Karpas-422 (cell line): Measurements from ENCODE around the gene SLC25A21. TPM values are rescaled to one million over a fixed set of nuclear protein-coding genes. Genes with fewer than 3 reads are reported as not detected.
"Not testable (repeated sequence)": the region's sequence is repeated elsewhere in the genome, so short reads cannot be mapped to it uniquely, and the experiment has no call there.

ENCODE experiments used
- DNase-seq: peaks from one replicate; pipeline ENCODE4 v3.0.0-alpha.2; 2015
- H2AFZ ChIP-seq: fragments of 200-600 bp; sonication (generic); 2 replicates; pipeline ENCODE4 v1.6.1; 2014; ENCODE audit warnings: antibody characterized with exemption, low read length, mixed read lengths
- H3K27ac ChIP-seq: fragments of 200-600 bp; sonication (generic); 2 replicates; pipeline ENCODE4 v1.5.1; 2014; ENCODE audit warnings: mild to moderate bottlenecking, low read length, moderate library complexity
- H3K27me3 ChIP-seq: fragments of 200-600 bp; sonication (generic); 2 replicates; pipeline ENCODE4 v1.6.1; 2014; ENCODE audit warnings: low read length, mixed read lengths
- H3K36me3 ChIP-seq: fragments of 200-600 bp; sonication (generic); 2 replicates; pipeline ENCODE4 v1.6.1; 2014; ENCODE audit warnings: low read length, mixed read lengths; ENCODE audit not compliant: insufficient read depth
- H3K4me1 ChIP-seq: fragments of 200-600 bp; sonication (generic); 2 replicates; pipeline ENCODE4 v1.6.1; 2014; ENCODE audit warnings: mild to moderate bottlenecking, low read length, mixed read lengths
- H3K4me2 ChIP-seq: fragments of 200-600 bp; sonication (generic); 2 replicates; pipeline ENCODE4 v1.6.1; 2014; ENCODE audit warnings: low read length, low read depth, mild to moderate bottlenecking; ENCODE audit not compliant: poor library complexity, severe bottlenecking
- H3K4me3 ChIP-seq: fragments of 200-600 bp; sonication (generic); 2 replicates; pipeline ENCODE4 v1.5.1; 2014; ENCODE audit warnings: mild to moderate bottlenecking, antibody characterized with exemption, low read length, mixed read lengths
- H3K79me2 ChIP-seq: fragments of 200-600 bp; sonication (generic); 2 replicates; pipeline ENCODE4 v1.6.1; 2014; ENCODE audit warnings: mild to moderate bottlenecking, low read length, mixed read lengths
- H3K9ac ChIP-seq: fragments of 200-600 bp; sonication (generic); 2 replicates; pipeline ENCODE4 v1.6.0; 2014; ENCODE audit warnings: low read length
- H3K9me2 ChIP-seq: fragments of 200-600 bp; sonication (generic), shearing (Covaris generic); replicated peaks from 2 replicates; pipeline ENCODE4 v1.6.0; 2014; ENCODE audit warnings: mild to moderate bottlenecking, low read length, moderate library complexity; ENCODE audit not compliant: insufficient read depth
- H3K9me3 ChIP-seq: fragments of 300-700, 200-600 bp; sonication (generic); 2 replicates; pipeline ENCODE4 v1.6.1; 2014; ENCODE audit warnings: low read length, mixed read lengths
- H4K20me1 ChIP-seq: fragments of 200-600 bp; sonication (generic); 2 replicates; pipeline ENCODE4 v1.6.1; 2014; ENCODE audit warnings: mild to moderate bottlenecking, antibody characterized with exemption, low read length, low read depth; ENCODE audit not compliant: insufficient read depth
- total RNA-seq: library from RNA; depleted of rRNA; stranded (reverse); fragments of >200 nt; shearing (Covaris generic); gene quantifications from 2 replicates; pipeline ENCODE4 v1.2.3, GENCODE V29; 2014; ENCODE audit warnings: low replicate concordance

SLC25A21 gene
- total RNA-seq, 1 experiment from 2014 or later = 1.5 TPM

DNA sequence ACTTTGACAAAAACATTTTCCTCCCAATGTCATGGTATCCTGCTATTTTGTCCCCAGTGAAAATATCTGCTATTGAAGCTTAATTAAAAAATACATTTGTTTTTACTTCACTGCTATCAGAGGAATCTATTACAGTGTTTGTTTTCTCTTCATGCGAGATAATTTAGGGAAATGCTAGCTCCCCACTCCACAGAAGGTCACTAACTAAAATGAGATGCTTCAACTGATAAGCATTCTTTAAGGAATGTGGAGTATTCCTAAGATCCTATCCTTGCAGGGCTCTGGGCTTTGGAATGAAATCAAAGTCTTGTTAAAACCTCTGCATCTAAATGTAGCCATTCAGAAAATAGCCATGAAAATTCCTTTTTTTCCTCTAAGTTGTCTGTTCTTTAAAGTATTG, 471.3 kb downstream of the SLC25A21 start:
- Histone ChIP-seq H3K27ac (peak overlapping the region; percentile 94), H3K79me2 (no peaks in the 10 kb centered on the region), H3K9me2 (no peaks in the 10 kb centered on the region), H3K9ac (peak overlapping the region; percentile 52), H4K20me1 (no peaks in the 10 kb centered on the region), H3K9me3 (no peaks in the 10 kb centered on the region), H3K36me3 (no peaks in the 10 kb centered on the region; the same call in 1 of the 2 replicates), H3K27me3 (no peaks in the 10 kb centered on the region), H2AFZ (no peak overlapping the region), H3K4me2 (peak overlapping the region; percentile 80), H3K4me1 (peaks cover 41% of the 10 kb centered on the region), H3K4me3 (peak overlapping the region; percentile 53)
- DNase-seq = no peak

- H4K20me1 ChIP-seq = no peaks in the 10 kb centered on the region
- H3K27ac ChIP-seq = peak overlapping the region; percentile 94
- no peaks in the 10 kb centered on the region for H3K9me3 ChIP-seq
- no peaks in the 10 kb centered on the region for H3K9me2 ChIP-seq
- H3K79me2 ChIP-seq = no peaks in the 10 kb centered on the region
- DNase-seq = peak; percentile 91
- no peaks in the 10 kb centered on the region; the same call in 1 of the 2 replicates for H3K36me3 ChIP-seq
- no peaks in the 10 kb centered on the region for H3K27me3 ChIP-seq
- 0 out of 2 replicates have a peak overlapping the region, but pooled peaks have one; percentile 16 for H2AFZ ChIP-seq
- H3K4me1 ChIP-seq = peaks cover 41% of the 10 kb centered on the region
- peak overlapping the region; percentile 20; the same call in 1 of the 2 replicates for H3K4me3 ChIP-seq
- peak overlapping the region; percentile 80 for H3K4me2 ChIP-seq
- peak overlapping the region; percentile 36 for H3K9ac ChIP-seq
These were observed 471.8 kb downstream of the SLC25A21 start for GRCh38 chr14:36700651-36701050.

DNA sequence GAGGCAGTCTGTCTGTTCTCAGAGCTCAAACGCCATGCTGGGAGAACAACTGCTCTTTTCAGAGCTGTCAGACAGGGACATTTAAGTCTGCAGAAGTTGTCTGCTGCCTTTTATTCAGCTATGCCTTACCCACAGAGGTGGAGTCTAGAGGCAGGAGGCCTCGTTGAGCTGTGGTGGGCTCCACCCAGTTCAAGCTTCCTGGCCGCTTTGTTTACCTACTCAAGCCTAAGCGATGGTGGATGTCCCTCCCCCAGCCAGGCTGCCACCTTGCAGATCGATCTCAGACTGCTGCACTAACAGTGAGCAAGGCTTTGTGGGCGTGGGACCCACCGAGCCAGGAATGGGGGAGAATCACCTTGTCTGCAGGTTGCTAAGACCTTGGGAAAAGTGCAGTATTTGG, 473.0 kb downstream of the SLC25A21 start:
- Histone ChIP-seq H3K4me1 (peaks cover 41% of the 10 kb centered on the region), H3K4me3 (peak overlapping the region; percentile 20; the same call in 1 of the 2 replicates), H2AFZ (peak overlapping the region; percentile 11; the same call in 1 of the 2 replicates), H3K4me2 (peak overlapping the region; percentile 80)
- not testable (repeated sequence) for H3K9ac ChIP-seq, H3K27ac ChIP-seq, H3K27me3 ChIP-seq, H3K36me3 ChIP-seq, H3K9me2 ChIP-seq, H3K79me2 ChIP-seq, H4K20me1 ChIP-seq, H3K9me3 ChIP-seq
- DNase-seq = peak; percentile 61

- Histone ChIP-seq H3K4me2 (no peak overlapping the region), H3K4me3 (no peak overlapping the region), H3K9me2 (0 out of 2 replicates have a peak, but pooled peaks cover 6% of the 10 kb centered on the region), H3K36me3 (no peaks in the 10 kb centered on the region), H3K27ac (no peak overlapping the region), H3K4me1 (peaks cover 19% of the 10 kb centered on the region), H2AFZ (peak overlapping the region; percentile 60; the same call in 1 of the 2 replicates), H3K9ac (no peak overlapping the region), H3K27me3 (no peaks in the 10 kb centered on the region), H4K20me1 (no peaks in the 10 kb centered on the region), H3K79me2 (no peaks in the 10 kb centered on the region), H3K9me3 (no peaks in the 10 kb centered on the region)
- no peak for DNase-seq
These were observed 481.9 kb downstream of the SLC25A21 start for GRCh38 chr14:36690311-36691040.

DNA sequence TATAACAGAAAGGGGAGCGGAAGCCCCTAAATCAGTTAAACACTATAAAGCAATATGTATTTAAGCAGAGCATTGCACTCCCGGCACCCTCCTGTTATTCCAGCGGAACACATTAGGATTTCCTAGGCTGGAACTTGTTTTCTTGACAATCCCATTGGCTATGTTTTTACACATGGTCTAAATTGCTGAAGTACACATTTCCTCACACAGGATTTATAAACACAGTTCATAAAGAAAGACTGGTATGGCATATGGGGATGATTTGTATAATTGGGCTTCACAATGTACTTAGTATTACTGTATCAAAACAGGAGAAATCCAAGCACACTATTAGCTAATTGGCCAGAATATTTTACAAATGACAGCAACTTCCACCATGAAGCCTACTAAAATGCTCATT, 487.5 kb downstream of the SLC25A21 start:
- Histone ChIP-seq H3K4me2 (no peak overlapping the region), H3K9me3 (no peaks in the 10 kb centered on the region), H3K9me2 (no peaks in the 10 kb centered on the region), H3K27me3 (no peaks in the 10 kb centered on the region), H3K36me3 (no peaks in the 10 kb centered on the region), H3K9ac (no peak overlapping the region), H3K27ac (no peak overlapping the region), H2AFZ (0 out of 2 replicates have a peak overlapping the region, but pooled peaks have one; percentile 1), H4K20me1 (no peaks in the 10 kb centered on the region), H3K79me2 (no peaks in the 10 kb centered on the region), H3K4me1 (peaks cover 57% of the 10 kb centered on the region), H3K4me3 (no peak overlapping the region)
- no peak for DNase-seq

DNA sequence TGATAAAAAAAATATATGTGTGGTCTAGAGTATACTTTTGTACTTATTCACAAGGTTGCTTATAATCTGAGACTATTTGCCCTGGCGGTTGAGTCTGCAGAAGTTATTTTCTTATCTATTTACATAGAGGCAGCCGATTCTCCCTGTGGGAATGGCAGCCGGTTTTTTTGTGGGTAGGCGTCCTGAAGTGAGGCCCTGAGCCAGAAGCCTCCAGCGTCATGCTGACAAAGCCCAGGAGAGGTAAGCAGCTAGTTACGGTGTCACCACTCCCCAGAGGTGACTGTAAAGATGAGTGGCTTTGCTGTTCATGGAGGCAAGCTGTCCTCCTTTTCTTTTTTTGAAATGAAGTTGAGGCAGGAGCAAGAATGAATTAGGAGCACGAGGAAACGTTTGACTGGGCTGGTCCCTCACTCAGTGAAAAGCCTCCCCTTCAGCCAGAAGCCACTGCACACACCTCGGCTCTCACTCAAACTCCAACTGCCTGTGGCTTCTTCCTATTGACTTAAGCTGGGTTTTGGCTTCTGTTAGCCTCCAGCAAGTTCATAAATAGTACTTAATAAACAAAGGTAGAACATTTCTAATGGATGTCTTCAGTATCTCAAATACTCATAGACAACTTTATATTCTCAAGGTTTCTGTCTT, 489.2 kb downstream of the SLC25A21 start:
- peak overlapping the region; percentile 7; the same call in 1 of the 2 replicates for H3K27ac ChIP-seq
- DNase-seq = peak; percentile 50
- 0 out of 2 replicates have a peak overlapping the region, but pooled peaks have one; percentile 1 for H3K4me3 ChIP-seq
- no peaks in the 10 kb centered on the region for H4K20me1 ChIP-seq
- H3K4me1 ChIP-seq = peaks cover 66% of the 10 kb centered on the region
- H3K4me2 ChIP-seq = peak overlapping the region; percentile 43
- no peaks in the 10 kb centered on the region for H3K9me2 ChIP-seq
- peak overlapping the region; percentile 72 for H2AFZ ChIP-seq
- H3K27me3 ChIP-seq = no peaks in the 10 kb centered on the region
- H3K9me3 ChIP-seq = no peaks in the 10 kb centered on the region
- H3K36me3 ChIP-seq = no peaks in the 10 kb centered on the region
- no peaks in the 10 kb centered on the region for H3K79me2 ChIP-seq
- peak overlapping the region; percentile 16 for H3K9ac ChIP-seq

DNA sequence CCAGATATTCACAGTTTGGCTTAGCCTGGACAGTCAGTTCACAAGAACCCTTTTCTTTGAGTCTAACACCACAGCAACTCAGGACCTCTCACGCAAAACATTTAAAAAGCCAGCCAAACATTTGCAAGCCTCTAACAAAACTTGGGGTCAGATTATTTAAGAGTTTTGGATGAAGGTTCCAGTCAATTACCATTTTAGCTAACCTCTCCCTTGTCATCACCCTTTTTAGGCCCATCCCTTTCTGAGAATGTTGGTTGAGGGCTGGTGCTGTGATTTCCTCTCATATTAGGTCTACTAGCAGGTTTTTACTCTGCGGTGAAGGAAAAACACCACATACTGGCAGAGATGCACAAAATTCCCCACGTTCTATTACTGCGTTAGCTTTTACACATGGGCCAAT, 490.1 kb downstream of the SLC25A21 start:
- Histone ChIP-seq H3K27ac (0 out of 2 replicates have a peak overlapping the region, but pooled peaks have one; percentile 1), H3K4me2 (no peak overlapping the region), H3K9me3 (no peaks in the 10 kb centered on the region), H3K36me3 (no peaks in the 10 kb centered on the region), H3K4me1 (peaks cover 74% of the 10 kb centered on the region), H3K9me2 (no peaks in the 10 kb centered on the region), H2AFZ (no peak overlapping the region), H3K9ac (no peak overlapping the region), H3K79me2 (no peaks in the 10 kb centered on the region), H3K27me3 (no peaks in the 10 kb centered on the region), H3K4me3 (no peak overlapping the region), H4K20me1 (no peaks in the 10 kb centered on the region)
- DNase-seq = no peak

- no peak overlapping the region for H3K4me2 ChIP-seq
- no peak overlapping the region for H3K27ac ChIP-seq
- H3K36me3 ChIP-seq = no peaks in the 10 kb centered on the region
- H2AFZ ChIP-seq = no peak overlapping the region; the same call in 1 of the 2 replicates
- H3K9me3 ChIP-seq = no peaks in the 10 kb centered on the region
- DNase-seq = no peak
- no peaks in the 10 kb centered on the region for H4K20me1 ChIP-seq
- H3K9ac ChIP-seq = no peak overlapping the region
- peaks cover 48% of the 10 kb centered on the region for H3K4me1 ChIP-seq
- H3K27me3 ChIP-seq = no peaks in the 10 kb centered on the region
- H3K9me2 ChIP-seq = no peaks in the 10 kb centered on the region
- no peaks in the 10 kb centered on the region for H3K79me2 ChIP-seq
- no peak overlapping the region for H3K4me3 ChIP-seq
These were observed 496.2 kb downstream of the SLC25A21 start for GRCh38 chr14:36676236-36676635.
